Naive thymus-derived CD8-positive, alpha-beta T cell (primary cell): ENCODE data around the gene AR. TPM values are rescaled to one million over a fixed set of nuclear protein-coding genes. Genes with fewer than 3 reads are reported as not detected.
"Not testable (repeated sequence)": the region's sequence is repeated elsewhere in the genome, so short reads cannot be mapped to it uniquely, and the experiment has no call there.

Experiments used
- ATAC-seq, 2 donors: fragments of 150-1000 bp; cut with Tn5 transposase in 1 of 2; sonication (Bioruptor Pico), chemical (Tn5 transposase) in 1 of 2; 1 replicate in 1 of 2; 2 replicates in 1 of 2; pipeline ENCODE4 v1.10.0; 2021; ENCODE audit warnings: mild to moderate bottlenecking in 2 of 2, moderate library complexity in 2 of 2
- POLR2A ChIA-PET: fragments of 350-600 bp; sonication (Branson Sonifier 250); formaldehyde crosslinking; loops from one replicate; lab custom pipeline; 2021; ENCODE audit warnings: antibody characterized with exemption; lab: Charles Lee
- DNase-seq, 10 donors: peaks; one replicate each; pipeline versions ENCODE4 v3.0.0 to v3.0.0-alpha.2; 2020 to 2022
- H3K27ac Mint-ChIP-seq, 10 donors: one replicate each; pipeline ENCODE4 v1.8.0; 2020 to 2022; ENCODE audit warnings: mild to moderate bottlenecking in 10 of 10, mixed read lengths in 10 of 10, moderate library complexity in 4 of 10, inconsistent platforms in 1 of 10
- H3K27me3 Mint-ChIP-seq, 5 donors: one replicate each; pipeline ENCODE4 v1.8.0; 2021 to 2022; ENCODE audit warnings: mixed read lengths in 5 of 5
- H3K36me3 Mint-ChIP-seq, 3 donors: one replicate each; pipeline ENCODE4 v1.8.0; 2020 to 2022; ENCODE audit warnings: mixed read lengths in 3 of 3, mild to moderate bottlenecking in 2 of 3, inconsistent platforms in 1 of 3
- H3K4me1 Mint-ChIP-seq, 4 donors: one replicate each; pipeline ENCODE4 v1.8.0; 2021 to 2022; ENCODE audit warnings: mixed read lengths in 4 of 4
- H3K4me3 Mint-ChIP-seq, 10 donors: one replicate each; pipeline ENCODE4 v1.8.0; 2020 to 2022; ENCODE audit warnings: mild to moderate bottlenecking in 10 of 10, mixed read lengths in 10 of 10, moderate library complexity in 6 of 10, inconsistent platforms in 1 of 10
- H3K9me3 Mint-ChIP-seq, 9 donors: one replicate each; pipeline ENCODE4 v1.8.0; 2020 to 2022; ENCODE audit warnings: mixed read lengths in 9 of 9, mild to moderate bottlenecking in 3 of 9, inconsistent platforms in 1 of 9, moderate library complexity in 1 of 9
- polyA plus RNA-seq, 3 donors: library from polyadenylated mRNA; unstranded; fragments of 300-500 nt; fragmentation: Illumina TruSeq; gene quantifications; one replicate each; pipeline ENCODE4 v1.2.3, GENCODE V29; 2021
- total RNA-seq, 8 experiments: library from RNA in 2 of 8; stranded (reverse) in 2 of 8; gene quantifications; one replicate each; pipeline ENCODE4 v1.2.3 and lab custom pipeline; 2021 to 2026

The AR gene
- total and polyA plus RNA-seq, 5 experiments from 2014 or later = not detected

- peaks cover 0 to 24% (median 8%) of the 10 kb centered on the region in 9 donors for H3K9me3 Mint-ChIP-seq
- POLR2A ChIA-PET = no interaction called here
- ATAC-seq (no peak), DNase-seq (no peak)
- H3K4me3 Mint-ChIP-seq = no peak overlapping the region
- no peaks in the 10 kb centered on the region for H3K4me1 Mint-ChIP-seq
- H3K27ac Mint-ChIP-seq = no peak overlapping the region
- H3K27me3 Mint-ChIP-seq = no peaks in the 10 kb centered on the region
- H3K36me3 Mint-ChIP-seq = peaks cover 0 to 5% (median 0%) of the 10 kb centered on the region in 3 donors
Measured at GRCh38 chrX:67614423-67614822, 70.6 kb downstream of the AR start.

GRCh38 chrX:67619253-67619652 is 75.4 kb downstream of the AR start:
- Mint-ChIP-seq H3K4me1 (no peaks in the 10 kb centered on the region), H3K27ac (no peak overlapping the region), H3K9me3 (peaks cover 0 to 34% (median 7%) of the 10 kb centered on the region in 9 donors), H3K27me3 (no peaks in the 10 kb centered on the region), H3K4me3 (no peak overlapping the region), H3K36me3 (peaks cover 0 to 5% (median 0%) of the 10 kb centered on the region in 3 donors)
- POLR2A ChIA-PET = no interaction called here
- no peak for DNase-seq
- ATAC-seq = no peak

GRCh38 chrX:67622053-67622585 is 78.3 kb downstream of the AR start:
- peaks cover 0 to 24% (median 2%) of the 10 kb centered on the region in 9 donors for H3K9me3 Mint-ChIP-seq
- DNase-seq (no peak), ATAC-seq (no peak)
- POLR2A ChIA-PET = no interaction called here
- H3K27ac Mint-ChIP-seq = no peak overlapping the region
- no peaks in the 10 kb centered on the region for H3K27me3 Mint-ChIP-seq
- H3K4me1 Mint-ChIP-seq = no peaks in the 10 kb centered on the region
- H3K36me3 Mint-ChIP-seq = no peaks in the 10 kb centered on the region
- no peak overlapping the region for H3K4me3 Mint-ChIP-seq

- no peaks in the 10 kb centered on the region for H3K27me3 Mint-ChIP-seq
- no peak overlapping the region for H3K4me3 Mint-ChIP-seq
- H3K36me3 Mint-ChIP-seq = no peaks in the 10 kb centered on the region
- no peak for ATAC-seq
- no peak for DNase-seq
- H3K27ac Mint-ChIP-seq = no peak overlapping the region
- peaks cover 0 to 17% (median 3%) of the 10 kb centered on the region in 9 donors for H3K9me3 Mint-ChIP-seq
- POLR2A ChIA-PET = no interaction called here
- no peaks in the 10 kb centered on the region for H3K4me1 Mint-ChIP-seq
Measured at GRCh38 chrX:67624325-67624724, 80.5 kb downstream of the AR start.

GRCh38 chrX:67635424-67635823 is 91.6 kb downstream of the AR start:
- Mint-ChIP-seq H3K36me3 (no peaks in the 10 kb centered on the region), H3K9me3 (peaks cover 0 to 18% (median 0%) of the 10 kb centered on the region in 9 donors), H3K4me1 (no peaks in the 10 kb centered on the region), H3K27me3 (no peaks in the 10 kb centered on the region), H3K4me3 (no peak overlapping the region), H3K27ac (no peak overlapping the region)
- POLR2A ChIA-PET = no interaction called here
- DNase-seq (no peak), ATAC-seq (no peak)

- Mint-ChIP-seq H3K4me1 (no peaks in the 10 kb centered on the region), H3K4me3 (no peak overlapping the region), H3K36me3 (no peaks in the 10 kb centered on the region), H3K27ac (no peak overlapping the region), H3K27me3 (no peaks in the 10 kb centered on the region), H3K9me3 (peaks cover 0 to 18% (median 0%) of the 10 kb centered on the region in 9 donors)
- ATAC-seq (no peak), DNase-seq (no peak)
- POLR2A ChIA-PET = no interaction called here
Measured at GRCh38 chrX:67636532-67636931, 92.7 kb downstream of the AR start.

- H3K27me3 Mint-ChIP-seq, ATAC-seq, H3K4me3 Mint-ChIP-seq, H3K27ac Mint-ChIP-seq, POLR2A ChIA-PET, DNase-seq, H3K36me3 Mint-ChIP-seq, H3K4me1 Mint-ChIP-seq: not testable (repeated sequence)
- H3K9me3 Mint-ChIP-seq = peaks cover 0 to 18% (median 0%) of the 10 kb centered on the region in 9 donors
Measured at GRCh38 chrX:67637293-67637692, 93.5 kb downstream of the AR start.

GRCh38 chrX:67648361-67648760 is 104.5 kb downstream of the AR start:
- no peak overlapping the region for H3K27ac Mint-ChIP-seq

GRCh38 chrX:67651437-67652142 is 107.8 kb downstream of the AR start:
- no peak overlapping the region for H3K4me3 Mint-ChIP-seq

More at GRCh38 chrX:67648361-67648760, 104.5 kb downstream of the AR start:
- Mint-ChIP-seq H3K4me1 (no peaks in the 10 kb centered on the region), H3K36me3 (no peaks in the 10 kb centered on the region), H3K9me3 (peaks cover 0 to 2% (median 0%) of the 10 kb centered on the region in 9 donors), H3K4me3 (no peak overlapping the region), H3K27me3 (no peaks in the 10 kb centered on the region)
- no peak for ATAC-seq
- POLR2A ChIA-PET = no interaction called here
- no peak for DNase-seq

GRCh38 chrX:67652543-67652942 is 108.7 kb downstream of the AR start:
- Mint-ChIP-seq H3K27me3 (no peaks in the 10 kb centered on the region), H3K27ac (no peak overlapping the region), H3K4me3 (no peak overlapping the region), H3K9me3 (peaks cover 0 to 2% (median 0%) of the 10 kb centered on the region in 9 donors), H3K36me3 (no peaks in the 10 kb centered on the region), H3K4me1 (no peaks in the 10 kb centered on the region)
- POLR2A ChIA-PET = no interaction called here
- DNase-seq = no peak
- ATAC-seq = no peak

More at GRCh38 chrX:67651437-67652142, 107.8 kb downstream of the AR start:
- ATAC-seq = no peak
- DNase-seq = no peak
- Mint-ChIP-seq H3K27me3 (no peaks in the 10 kb centered on the region), H3K27ac (no peak overlapping the region), H3K4me1 (no peaks in the 10 kb centered on the region), H3K9me3 (peaks cover 0 to 2% (median 0%) of the 10 kb centered on the region in 9 donors), H3K36me3 (no peaks in the 10 kb centered on the region)
- POLR2A ChIA-PET = no interaction called here

- no peak overlapping the region for H3K27ac Mint-ChIP-seq
- ATAC-seq (no peak), DNase-seq (no peak)
- H3K9me3 Mint-ChIP-seq = peaks cover 0 to 10% (median 0%) of the 10 kb centered on the region in 9 donors
- H3K36me3 Mint-ChIP-seq = no peaks in the 10 kb centered on the region
- no peak overlapping the region for H3K4me3 Mint-ChIP-seq
- H3K4me1 Mint-ChIP-seq = no peaks in the 10 kb centered on the region
- POLR2A ChIA-PET = no interaction called here
- no peaks in the 10 kb centered on the region for H3K27me3 Mint-ChIP-seq
Measured at GRCh38 chrX:67654301-67654700, 110.5 kb downstream of the AR start.

- no peaks in the 10 kb centered on the region for H3K4me1 Mint-ChIP-seq
- no peak for ATAC-seq
- no peak for DNase-seq
- H3K4me3 Mint-ChIP-seq = no peak overlapping the region
- H3K27ac Mint-ChIP-seq = no peak overlapping the region
- peaks cover 0 to 16% (median 6%) of the 10 kb centered on the region in 9 donors for H3K9me3 Mint-ChIP-seq
- no peaks in the 10 kb centered on the region for H3K36me3 Mint-ChIP-seq
- no peaks in the 10 kb centered on the region for H3K27me3 Mint-ChIP-seq
- POLR2A ChIA-PET = no interaction called here
Measured at GRCh38 chrX:67665583-67665982, 121.8 kb downstream of the AR start.

GRCh38 chrX:67670717-67671116 is 126.9 kb downstream of the AR start:
- Mint-ChIP-seq H3K9me3 (peaks cover 0 to 31% (median 3%) of the 10 kb centered on the region in 9 donors), H3K27ac (peak overlapping the region in 1 of 10 donors; percentile 40)
- POLR2A ChIA-PET, DNase-seq, H3K4me1 Mint-ChIP-seq, H3K36me3 Mint-ChIP-seq, H3K4me3 Mint-ChIP-seq, ATAC-seq, H3K27me3 Mint-ChIP-seq: not testable (repeated sequence)
